Neural cell (in vitro differentiated cells): ENCODE data around the gene CACUL1.

ENCODE experiments used
- EP300 ChIP-seq: fragments of 450-650 bp; conservative IDR thresholded peaks from 2 replicates; pipeline ENCODE4 v1.6.1; 2014; ENCODE audit warnings: antibody characterized with exemption, mild to moderate bottlenecking, moderate library complexity; ENCODE audit not compliant: poor library complexity, severe bottlenecking
- EZH2 ChIP-seq: fragments of 200-600, 300-800 bp; shearing (Covaris generic), sonication (generic); IDR thresholded peaks from 2 replicates; pipeline ENCODE4 v1.6.1; 2014; ENCODE audit warnings: antibody characterized with exemption, low read length, borderline replicate concordance, mild to moderate bottlenecking; ENCODE audit not compliant: insufficient read depth, poor library complexity, severe bottlenecking
- POLR2AphosphoS5 ChIP-seq: IDR thresholded peaks from 2 replicates; pipeline ENCODE4 v1.6.1; 2012
- TAF1 ChIP-seq: IDR thresholded peaks from 2 replicates; pipeline ENCODE4 v1.6.1; 2012; ENCODE audit warnings: low read depth
- TF ChIP-seq, protein P1 (sequence below): fragments of 450-650 bp; IDR thresholded peaks from 2 replicates; pipeline ENCODE4 v1.5.1; 2014; ENCODE audit warnings: antibody characterized with exemption, mild to moderate bottlenecking, moderate library complexity; ENCODE audit not compliant: poor library complexity, severe bottlenecking
- TF ChIP-seq, protein P2 (sequence below): IDR thresholded peaks from 2 replicates; pipeline ENCODE4 v1.6.1; 2012; ENCODE audit warnings: borderline replicate concordance

DNA sequence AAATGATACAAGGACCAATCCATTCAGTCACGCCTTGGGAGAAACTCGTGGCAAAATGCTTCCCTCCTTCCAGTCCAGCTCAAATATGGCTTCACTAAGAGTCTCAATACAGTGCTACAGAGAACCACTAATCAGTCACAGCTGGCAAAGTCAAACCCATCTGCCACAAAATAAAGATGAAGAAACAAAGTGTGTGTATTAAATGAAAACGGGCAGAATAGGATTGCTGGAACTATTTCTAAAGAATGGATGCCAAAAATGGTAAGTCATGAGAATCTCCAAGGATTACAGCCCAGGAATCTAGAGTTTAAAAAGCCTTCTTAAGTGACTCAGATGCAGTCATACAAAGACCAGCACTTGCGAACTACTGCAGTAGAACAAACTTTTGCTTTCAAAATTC lies 61.9 kb downstream of the CACUL1 start:
- no peak for TF ChIP-seq EP300
- TF ChIP-seq, protein P1, sequence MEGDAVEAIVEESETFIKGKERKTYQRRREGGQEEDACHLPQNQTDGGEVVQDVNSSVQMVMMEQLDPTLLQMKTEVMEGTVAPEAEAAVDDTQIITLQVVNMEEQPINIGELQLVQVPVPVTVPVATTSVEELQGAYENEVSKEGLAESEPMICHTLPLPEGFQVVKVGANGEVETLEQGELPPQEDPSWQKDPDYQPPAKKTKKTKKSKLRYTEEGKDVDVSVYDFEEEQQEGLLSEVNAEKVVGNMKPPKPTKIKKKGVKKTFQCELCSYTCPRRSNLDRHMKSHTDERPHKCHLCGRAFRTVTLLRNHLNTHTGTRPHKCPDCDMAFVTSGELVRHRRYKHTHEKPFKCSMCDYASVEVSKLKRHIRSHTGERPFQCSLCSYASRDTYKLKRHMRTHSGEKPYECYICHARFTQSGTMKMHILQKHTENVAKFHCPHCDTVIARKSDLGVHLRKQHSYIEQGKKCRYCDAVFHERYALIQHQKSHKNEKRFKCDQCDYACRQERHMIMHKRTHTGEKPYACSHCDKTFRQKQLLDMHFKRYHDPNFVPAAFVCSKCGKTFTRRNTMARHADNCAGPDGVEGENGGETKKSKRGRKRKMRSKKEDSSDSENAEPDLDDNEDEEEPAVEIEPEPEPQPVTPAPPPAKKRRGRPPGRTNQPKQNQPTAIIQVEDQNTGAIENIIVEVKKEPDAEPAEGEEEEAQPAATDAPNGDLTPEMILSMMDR, result no peak
- no peak for TF ChIP-seq TAF1
- no peak for TF ChIP-seq POLR2AphosphoS5
- no peak for TF ChIP-seq EZH2
- TF ChIP-seq, protein P2, sequence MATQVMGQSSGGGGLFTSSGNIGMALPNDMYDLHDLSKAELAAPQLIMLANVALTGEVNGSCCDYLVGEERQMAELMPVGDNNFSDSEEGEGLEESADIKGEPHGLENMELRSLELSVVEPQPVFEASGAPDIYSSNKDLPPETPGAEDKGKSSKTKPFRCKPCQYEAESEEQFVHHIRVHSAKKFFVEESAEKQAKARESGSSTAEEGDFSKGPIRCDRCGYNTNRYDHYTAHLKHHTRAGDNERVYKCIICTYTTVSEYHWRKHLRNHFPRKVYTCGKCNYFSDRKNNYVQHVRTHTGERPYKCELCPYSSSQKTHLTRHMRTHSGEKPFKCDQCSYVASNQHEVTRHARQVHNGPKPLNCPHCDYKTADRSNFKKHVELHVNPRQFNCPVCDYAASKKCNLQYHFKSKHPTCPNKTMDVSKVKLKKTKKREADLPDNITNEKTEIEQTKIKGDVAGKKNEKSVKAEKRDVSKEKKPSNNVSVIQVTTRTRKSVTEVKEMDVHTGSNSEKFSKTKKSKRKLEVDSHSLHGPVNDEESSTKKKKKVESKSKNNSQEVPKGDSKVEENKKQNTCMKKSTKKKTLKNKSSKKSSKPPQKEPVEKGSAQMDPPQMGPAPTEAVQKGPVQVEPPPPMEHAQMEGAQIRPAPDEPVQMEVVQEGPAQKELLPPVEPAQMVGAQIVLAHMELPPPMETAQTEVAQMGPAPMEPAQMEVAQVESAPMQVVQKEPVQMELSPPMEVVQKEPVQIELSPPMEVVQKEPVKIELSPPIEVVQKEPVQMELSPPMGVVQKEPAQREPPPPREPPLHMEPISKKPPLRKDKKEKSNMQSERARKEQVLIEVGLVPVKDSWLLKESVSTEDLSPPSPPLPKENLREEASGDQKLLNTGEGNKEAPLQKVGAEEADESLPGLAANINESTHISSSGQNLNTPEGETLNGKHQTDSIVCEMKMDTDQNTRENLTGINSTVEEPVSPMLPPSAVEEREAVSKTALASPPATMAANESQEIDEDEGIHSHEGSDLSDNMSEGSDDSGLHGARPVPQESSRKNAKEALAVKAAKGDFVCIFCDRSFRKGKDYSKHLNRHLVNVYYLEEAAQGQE, result no peak
